NCI-H2196 (cell line): Measurements from ENCODE around the gene AMZ1.
A peak's percentile ranks its signal among the peaks of the same experiment; 100 is the strongest.
"Not testable (repeated sequence)": the region's sequence is repeated elsewhere in the genome, so short reads cannot be mapped to it uniquely, and the experiment has no call there.

Source experiments
- DNase-seq: peaks from one replicate; lab custom pipeline; 2025; ENCODE audit not compliant: unreplicated experiment; lab: John Stamatoyannopoulos, UW

Gene AMZ1

GRCh38 chr7:2737771-2738540 lies 50.0 kb downstream of the AMZ1 start:
- no peak for DNase-seq

DNA sequence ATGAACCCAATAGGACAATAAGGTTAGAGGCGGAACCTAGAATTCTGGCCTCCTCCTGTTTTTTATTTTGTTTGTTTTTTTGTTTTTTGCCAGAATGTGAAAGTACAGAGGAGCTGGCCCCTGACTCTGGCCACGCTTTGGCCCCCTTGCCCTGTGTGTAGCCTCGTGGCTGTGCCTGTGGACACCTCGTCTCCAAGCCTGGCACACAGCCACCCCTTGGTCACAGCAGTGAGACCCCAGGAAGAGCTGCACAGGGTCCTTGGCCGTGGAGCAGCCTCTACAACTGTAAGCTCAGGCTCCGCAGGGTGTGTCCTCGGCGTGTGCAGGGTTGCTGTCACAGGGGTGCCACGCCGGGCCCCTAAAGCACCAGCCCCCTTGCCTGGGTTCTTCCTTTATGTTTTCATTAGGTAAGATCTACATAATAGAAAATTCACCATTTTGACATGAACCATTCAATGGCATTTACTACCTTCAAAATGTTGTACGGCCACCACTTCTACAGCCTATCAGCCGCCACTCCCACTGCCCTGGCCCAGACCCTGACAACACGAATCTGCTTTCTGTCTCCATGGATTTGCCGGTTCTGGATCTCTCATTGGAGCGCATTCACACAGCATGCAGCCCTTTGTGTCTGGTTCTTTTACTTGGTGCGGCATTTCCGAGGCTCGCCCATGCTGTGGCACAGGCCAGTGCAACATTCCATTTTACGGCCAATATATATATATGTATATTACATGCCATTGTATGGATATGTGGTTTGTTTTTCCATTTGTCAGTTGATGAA lies 51.0 kb downstream of the AMZ1 start:
- DNase-seq = no peak

GRCh38 chr7:2743523-2744185 lies 55.7 kb downstream of the AMZ1 start:
- DNase-seq = not testable (repeated sequence)

GRCh38 chr7:2748684-2749083 lies 60.7 kb downstream of the AMZ1 start:
- DNase-seq = not testable (repeated sequence)

DNA sequence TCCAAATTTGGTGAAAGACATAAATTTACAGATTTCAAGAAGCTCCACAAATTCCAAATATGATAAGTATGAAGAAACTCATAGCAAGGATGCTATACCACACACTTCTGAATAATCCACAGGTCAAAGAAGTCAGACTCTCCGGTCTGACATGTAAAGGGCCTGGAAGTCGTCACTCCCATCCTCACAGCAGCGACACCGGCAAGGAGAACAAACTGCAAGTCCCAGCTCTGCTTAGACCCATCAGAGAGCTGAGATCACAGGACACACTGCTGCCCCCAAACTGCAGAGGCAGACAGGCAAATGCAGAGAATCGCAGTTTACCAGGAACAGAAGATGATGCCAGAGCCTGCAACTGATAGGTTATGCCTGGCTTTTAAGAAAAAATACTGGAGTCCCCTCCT lies 62.0 kb downstream of the AMZ1 start:
- no peak for DNase-seq

DNA sequence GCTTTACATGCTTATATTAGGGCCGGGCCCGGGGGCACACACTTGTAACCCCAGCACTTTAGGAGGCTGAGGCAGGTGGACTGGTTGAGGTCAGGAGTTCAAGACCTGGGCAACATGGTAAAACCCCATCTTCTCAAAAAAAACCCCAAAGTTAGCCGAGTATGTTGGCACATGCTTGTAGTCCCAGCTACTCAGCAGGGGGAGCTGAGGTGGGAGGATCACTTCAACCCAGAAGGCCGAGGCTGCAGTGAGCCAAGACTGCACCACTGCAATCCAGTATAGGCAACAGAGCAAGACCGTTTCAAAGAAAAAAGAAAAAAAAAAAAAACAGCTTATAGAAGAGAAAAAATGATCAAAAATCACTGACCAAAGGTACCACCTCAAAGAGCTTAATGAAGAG lies 63.1 kb downstream of the AMZ1 start:
- no peak for DNase-seq

GRCh38 chr7:2753148-2753547 lies 65.1 kb downstream of the AMZ1 start:
- no peak for DNase-seq

DNA sequence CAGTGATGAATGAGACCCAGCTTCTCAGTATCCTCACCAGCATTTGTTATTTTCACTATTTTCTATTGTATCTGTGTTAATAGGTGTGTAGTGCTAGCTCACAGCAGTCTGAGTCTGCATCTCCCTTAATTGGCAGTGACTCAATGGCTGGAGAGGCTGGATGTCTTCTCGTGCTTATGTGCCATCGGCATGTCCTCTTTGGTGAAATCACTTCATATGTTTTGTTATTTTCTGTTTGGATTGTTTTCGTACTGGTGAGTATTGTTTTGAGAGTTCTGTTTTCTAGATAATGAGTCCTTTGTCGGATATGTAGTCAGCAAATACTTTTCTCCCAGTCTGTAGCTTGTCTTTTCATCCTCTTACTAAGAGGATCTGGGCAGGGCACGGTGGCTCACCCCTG lies 66.1 kb downstream of the AMZ1 start:
- no peak for DNase-seq

DNA sequence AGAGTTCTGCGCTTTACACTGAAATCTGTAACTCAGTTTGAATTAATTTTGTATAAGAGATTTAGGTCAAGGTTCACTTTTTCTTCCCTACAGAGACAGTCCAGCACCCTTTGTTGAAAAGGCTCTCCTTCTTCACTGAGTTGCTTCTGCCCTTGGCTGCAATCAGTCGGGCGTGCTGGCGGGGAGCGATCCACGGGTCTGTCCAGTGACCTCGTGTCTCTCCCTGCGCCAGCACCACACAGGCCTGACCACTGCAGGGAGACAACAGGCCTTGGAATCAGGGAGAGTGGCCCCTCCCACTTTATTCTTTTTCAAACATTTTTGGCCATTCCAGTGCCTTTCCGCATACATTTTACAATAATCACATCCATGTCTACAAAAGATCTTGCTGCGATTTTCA lies 66.9 kb downstream of the AMZ1 start:
- DNase-seq = no peak

- no peak for DNase-seq
These were observed 67.5 kb downstream of the AMZ1 start for GRCh38 chr7:2755531-2755930.

DNA sequence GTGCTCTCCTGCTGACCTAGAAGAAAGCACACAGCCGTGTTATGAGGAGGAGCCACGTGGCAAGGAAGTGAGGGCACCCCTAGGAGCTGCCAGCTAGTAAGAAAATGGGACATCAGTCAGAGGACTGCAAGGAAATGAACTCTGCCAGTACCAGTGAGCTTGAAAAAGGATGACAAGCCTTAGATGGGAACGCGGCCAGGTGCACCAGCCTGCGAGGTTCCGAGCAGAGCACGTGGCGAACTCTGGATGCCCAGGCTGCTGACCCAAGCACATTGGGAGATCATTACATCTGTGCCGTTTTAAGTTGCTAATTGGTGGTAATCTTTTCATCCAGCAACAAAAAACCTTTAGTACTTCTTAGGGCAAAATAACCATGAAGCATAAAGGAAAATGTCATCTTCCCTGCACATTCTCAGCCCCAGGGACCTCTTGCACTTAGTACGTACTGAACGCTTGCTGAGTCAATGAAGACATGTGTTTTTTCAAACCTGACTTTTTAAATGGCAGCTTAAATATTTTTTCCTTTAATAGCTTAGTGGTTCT lies 69.4 kb downstream of the AMZ1 start:
- peak; percentile 58 for DNase-seq

- peak; percentile 86 for DNase-seq
These were observed 70.1 kb downstream of the AMZ1 start for GRCh38 chr7:2757904-2758672.

DNA sequence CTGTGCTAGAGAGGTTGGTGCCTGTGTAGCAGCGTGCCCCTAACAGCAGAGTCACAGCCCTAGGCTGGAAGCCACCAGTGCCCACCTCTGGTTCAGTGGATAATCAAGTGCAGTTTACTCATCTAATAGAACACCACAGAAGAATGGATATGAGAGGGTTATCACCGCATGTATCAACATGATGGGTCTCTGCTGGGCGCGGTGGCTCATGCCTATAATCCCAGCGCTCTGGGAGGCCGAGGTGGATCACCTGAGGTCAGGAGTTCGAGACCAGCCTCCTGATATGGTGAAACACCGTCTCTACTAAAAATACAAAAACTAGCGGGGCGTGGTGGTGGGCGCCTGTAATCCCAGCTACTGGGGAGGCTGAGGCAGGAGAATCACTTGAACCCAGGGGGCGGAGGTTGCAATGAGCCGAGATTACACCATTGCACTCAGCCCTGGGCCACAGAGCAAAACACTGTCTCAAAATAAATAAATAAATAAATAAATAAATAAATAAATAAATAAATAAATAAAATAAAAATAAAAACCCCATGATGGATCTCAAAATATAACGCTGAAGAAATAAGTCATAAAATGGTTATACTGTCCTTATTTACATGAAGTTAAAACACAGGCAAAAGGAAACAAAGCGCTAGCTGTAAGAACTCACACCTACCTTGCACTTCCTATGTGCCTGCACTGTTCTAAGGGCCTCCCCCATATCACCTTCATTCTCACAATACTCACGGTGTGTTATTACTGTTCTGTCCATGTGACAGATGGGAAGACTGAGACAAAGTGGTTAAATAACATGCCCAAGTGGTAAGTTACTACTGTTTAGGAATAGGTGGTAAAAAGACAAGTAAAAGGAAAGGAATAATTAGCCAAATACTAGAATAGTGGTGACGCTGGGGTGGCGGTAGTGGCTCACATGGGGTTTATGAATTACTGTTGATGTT lies 70.9 kb downstream of the AMZ1 start:
- DNase-seq = no peak

DNA sequence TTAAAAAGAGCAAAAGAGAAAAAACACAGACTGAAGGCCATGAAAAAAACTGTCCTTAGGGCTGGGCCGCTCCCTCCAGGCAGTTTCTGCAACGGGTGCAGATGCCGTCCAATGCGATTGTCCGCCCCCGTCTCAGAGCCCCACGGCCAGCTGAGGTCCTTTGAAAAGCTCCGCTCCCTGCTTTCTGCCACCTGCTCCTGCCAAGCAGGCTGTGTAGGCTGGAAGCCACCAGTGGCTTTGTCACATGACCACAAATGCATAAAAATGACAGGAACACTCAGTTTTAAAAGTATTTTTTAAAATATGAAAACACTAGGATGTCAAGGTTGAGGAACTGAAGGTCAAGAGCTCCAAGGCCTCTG lies 71.7 kb downstream of the AMZ1 start:
- DNase-seq = peak; percentile 19

GRCh38 chr7:2760098-2760889 lies 72.3 kb downstream of the AMZ1 start:
- DNase-seq = peak; percentile 62

DNA sequence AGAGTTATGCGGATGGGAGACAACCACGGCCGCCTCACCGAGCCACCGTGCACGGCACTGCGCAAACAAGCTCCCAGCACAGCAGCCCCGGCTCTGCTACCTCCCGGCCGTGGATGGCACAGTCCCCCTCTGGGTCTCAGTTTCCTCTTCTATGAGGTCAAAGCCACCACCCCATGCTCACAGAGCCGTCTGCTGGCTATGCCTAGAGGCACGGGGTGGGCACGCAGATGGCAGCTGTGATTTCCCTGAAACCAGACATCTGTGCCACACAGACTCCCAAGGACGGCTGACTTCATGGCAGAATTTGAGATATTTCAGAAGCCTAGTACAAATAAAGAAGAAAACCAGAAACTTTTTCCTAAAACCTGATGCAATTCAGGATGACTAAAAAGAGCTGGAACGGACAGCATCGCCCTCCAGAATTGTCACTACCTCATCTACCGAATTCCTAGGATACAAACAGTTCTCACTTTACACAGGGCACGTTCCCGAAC lies 73.2 kb downstream of the AMZ1 start:
- no peak for DNase-seq

DNA sequence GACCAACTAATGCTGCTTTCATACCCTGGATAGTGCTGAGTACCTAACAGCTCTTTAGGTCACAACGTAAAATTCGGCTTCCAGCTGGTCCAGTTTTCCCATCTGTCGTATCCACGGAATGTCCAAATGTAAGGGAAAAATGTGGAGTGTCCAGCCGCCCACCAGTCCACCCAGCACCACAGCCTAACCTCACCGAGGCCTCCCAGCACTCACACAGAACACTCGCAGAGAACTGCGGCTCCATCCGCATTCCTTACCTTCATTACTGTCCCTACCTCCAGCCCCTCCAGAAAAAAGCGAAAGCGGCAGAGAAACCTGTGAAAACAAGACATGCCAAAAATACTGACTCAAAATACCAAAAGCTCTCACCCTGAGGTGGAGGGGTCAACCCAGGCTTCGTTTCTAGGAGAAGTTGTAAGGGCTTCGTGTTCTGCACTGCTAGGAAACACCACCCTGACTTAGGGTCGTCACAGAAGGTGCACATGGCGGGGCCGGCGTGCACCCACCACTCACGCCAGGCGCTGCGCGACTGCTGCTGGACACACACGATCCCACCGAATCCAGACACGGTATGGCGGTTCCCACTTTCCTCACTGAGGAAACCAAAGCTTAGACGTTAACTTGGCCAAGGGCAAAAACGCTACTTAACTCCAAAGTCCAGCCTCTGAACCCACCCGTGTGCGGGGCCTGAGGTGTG lies 73.9 kb downstream of the AMZ1 start:
- no peak for DNase-seq

GRCh38 chr7:2763597-2763996 lies 75.6 kb downstream of the AMZ1 start:
- DNase-seq = no peak
